Dermis microvascular lymphatic vessel endothelial cell (primary cell): Measurements from ENCODE around the gene C1RL. TPM values are rescaled to one million over a fixed set of nuclear protein-coding genes. Genes with fewer than 3 reads are reported as not detected.
"Not testable (repeated sequence)": the region's sequence is repeated elsewhere in the genome, so short reads cannot be mapped to it uniquely, and the experiment has no call there.

Experiments used
- DNase-seq, 2 donors: peaks; one replicate each; pipeline versions ENCODE4 v3.0.0 to v3.0.0-alpha.2; 2010; ENCODE audit warnings: low read depth in 2 of 2
- total RNA-seq: library from RNA; depleted of rRNA; stranded (reverse); fragments of >200 nt; gene quantifications from 2 replicates; pipeline ENCODE4 v1.2.1, GENCODE V29; 2014

C1RL gene
- total RNA-seq, 1 donor from 2014 or later: 13.4 TPM

- no peak for DNase-seq
These were observed 43.9 kb downstream of the C1RL start for GRCh38 chr12:7065073-7065623.

- DNase-seq: no peak
These were observed 44.5 kb downstream of the C1RL start for GRCh38 chr12:7064516-7064915.

- no peak for DNase-seq
These were observed 47.4 kb downstream of the C1RL start for GRCh38 chr12:7061596-7061995.

GRCh38 chr12:7061138-7061537, 47.9 kb downstream of the C1RL start:
- DNase-seq: no peak

- peak; percentile 16 to 29 for DNase-seq
These were observed 48.6 kb downstream of the C1RL start, which contains the start of gene C1S for GRCh38 chr12:7060353-7060954. C1S (plus strand) TSS chr12:7060718; CDS start chr12:7061913, 1,195 bp downstream.

- no peak for DNase-seq
These were observed 49.2 kb downstream of the C1RL start for GRCh38 chr12:7059780-7060179.

- DNase-seq: no peak
These were observed 50.1 kb downstream of the C1RL start for GRCh38 chr12:7058850-7059395.

- no peak for DNase-seq
These were observed 50.7 kb downstream of the C1RL start for GRCh38 chr12:7058163-7058845.

GRCh38 chr12:7055736-7056135, 53.3 kb downstream of the C1RL start:
- DNase-seq: not testable (repeated sequence)

GRCh38 chr12:7054925-7055324, 54.1 kb downstream of the C1RL start:
- no peak for DNase-seq

- not testable (repeated sequence) for DNase-seq
These were observed 59.0 kb downstream of the C1RL start for GRCh38 chr12:7049973-7050372.

GRCh38 chr12:7049445-7049951, 59.5 kb downstream of the C1RL start:
- not testable (repeated sequence) for DNase-seq

GRCh38 chr12:7047306-7047705, 61.7 kb downstream of the C1RL start:
- no peak for DNase-seq

- DNase-seq: no peak
These were observed 62.5 kb downstream of the C1RL start for GRCh38 chr12:7046383-7047105.

GRCh38 chr12:7045913-7046312, 63.1 kb downstream of the C1RL start:
- DNase-seq: no peak

Other genes with a start within 250 kb of the C1RL start
- gene TPI1, start 241.7 kb downstream of the C1RL start, total RNA-seq: 778 and 977 TPM in 2 replicates
- gene SPSB2, start 235.9 kb downstream of the C1RL start, total RNA-seq: 2.9 and 3.3 TPM in 2 replicates
- gene LRRC23, start 204.4 kb downstream of the C1RL start, total RNA-seq: 2.0 and 2.1 TPM in 2 replicates
- gene ENO2, start 194.6 kb downstream of the C1RL start, total RNA-seq: 1.0 and 1.4 TPM in 2 replicates
- 5.1 and 12.1 TPM in 2 replicates for gene ATN1, start 181.3 kb downstream of the C1RL start, total RNA-seq
- gene RNU7-1, start 165.4 kb downstream of the C1RL start, total RNA-seq: not detected in 2 replicates
- gene C12orf57, start 165.2 kb downstream of the C1RL start, total RNA-seq: 88.7 and 206 TPM in 2 replicates
- 2.4 and 2.6 TPM in 2 replicates for gene PTPN6, start 157.9 kb downstream of the C1RL start, total RNA-seq
- gene PHB2, start 138.6 kb downstream of the C1RL start, total RNA-seq: 158 and 184 TPM in 2 replicates
- gene EMG1, start 138.3 kb downstream of the C1RL start, total RNA-seq: 30.2 and 30.8 TPM in 2 replicates
- 9.7 and 11.3 TPM in 2 replicates for gene LPCAT3, start 90.7 kb downstream of the C1RL start, total RNA-seq
- gene C1S, start 48.5 kb downstream of the C1RL start, total RNA-seq: 0.13 TPM in 2 replicates
- gene C1R, start 16.8 kb downstream of the C1RL start, total RNA-seq: 0.77 and 1.1 TPM in 2 replicates
- gene RBP5, start 19.7 kb upstream of the C1RL start, total RNA-seq: 0.26 and 0.38 TPM in 2 replicates
- 15.0 and 29.0 TPM in 2 replicates for gene CLSTN3, start 21.2 kb upstream of the C1RL start, total RNA-seq
- 31.6 and 33.0 TPM in 2 replicates for gene PEX5, start 80.5 kb upstream of the C1RL start, total RNA-seq
- gene ACSM4, start 194.9 kb upstream of the C1RL start, total RNA-seq: not detected in 2 replicates